Lung microvascular endothelial cell (primary cell): ENCODE data around the gene ZNF724. TPM values are rescaled to one million over a fixed set of nuclear protein-coding genes. Genes with fewer than 3 reads are reported as not detected.
"Not testable (repeated sequence)": the region's sequence is repeated elsewhere in the genome, so short reads cannot be mapped to it uniquely, and the experiment has no call there.

Experiments used
- DNase-seq, 2 donors: peaks; one replicate each; pipeline versions ENCODE4 v3.0.0 to v3.0.0-alpha.2; 2010; ENCODE audit warnings: low read depth in 2 of 2
- total RNA-seq: library from RNA; depleted of rRNA; stranded (reverse); fragments of >200 nt; gene quantifications from 2 replicates; pipeline ENCODE4 v1.2.1, GENCODE V29; 2014

ZNF724 gene
- 3.3 and 4.4 TPM in 2 replicates for total RNA-seq

DNA sequence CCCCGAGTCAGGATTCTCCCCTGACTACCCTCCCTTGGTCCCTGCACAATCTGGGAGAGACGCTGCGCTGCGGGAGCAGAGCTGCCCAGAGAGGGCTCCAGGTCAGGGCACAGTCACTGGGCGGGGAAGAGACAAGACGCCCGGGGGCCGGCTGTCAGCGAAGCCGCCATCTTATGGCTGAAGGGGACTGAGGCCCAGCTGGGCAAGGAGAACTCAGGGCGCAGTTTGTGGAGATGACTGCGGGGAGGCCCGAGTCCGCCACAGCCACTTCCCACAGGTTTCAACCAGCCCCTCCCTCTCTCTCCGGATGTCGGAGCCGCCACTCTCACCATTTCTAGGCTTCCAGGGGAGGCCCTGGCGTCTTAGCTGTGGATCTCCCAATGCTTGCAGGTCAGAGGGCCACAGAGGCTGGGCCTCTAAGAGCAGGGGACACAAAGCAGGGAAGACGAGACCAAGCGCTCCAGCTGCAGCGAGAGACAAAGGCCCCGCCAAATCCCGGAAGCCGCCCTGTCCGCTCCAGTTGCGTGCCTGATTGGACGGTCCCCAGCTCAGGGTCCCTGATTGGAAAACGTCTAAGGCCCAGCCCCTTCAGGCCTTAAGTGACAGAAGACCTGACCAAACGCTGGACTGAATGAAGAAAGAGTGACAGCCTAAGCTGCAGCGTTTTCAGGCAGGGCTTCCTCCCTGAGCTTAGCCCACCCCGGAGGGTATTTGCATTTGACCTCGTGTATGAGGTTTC lies at the start of gene ZNF724:
Gene ZNF724, minus strand, starts transcription at position 484 of the 739 bp plus-strand sequence. Its CDS starts 152 bp downstream, at position 332.
- peak; percentile 98 for DNase-seq

DNA sequence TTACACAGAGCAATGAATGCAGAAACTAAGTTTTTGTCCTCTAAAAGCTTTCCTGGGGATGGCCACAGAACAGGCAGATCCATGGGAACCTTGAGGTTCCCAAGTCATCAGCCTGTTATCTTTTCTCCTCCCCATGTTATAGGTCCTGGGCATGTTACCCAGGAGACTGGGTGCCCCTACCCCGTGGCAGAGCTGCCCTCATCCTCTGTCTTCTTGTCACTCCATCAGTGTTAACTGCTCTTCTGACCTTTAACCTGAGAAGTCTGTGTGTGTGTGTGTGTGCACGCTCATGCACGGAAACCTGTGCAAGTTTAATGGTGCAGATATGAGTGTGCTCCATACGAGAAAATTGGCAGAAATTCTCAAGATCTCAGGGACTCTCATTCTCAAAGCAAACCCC lies 43.9 kb upstream of the ZNF724 start:
- no peak for DNase-seq

DNA sequence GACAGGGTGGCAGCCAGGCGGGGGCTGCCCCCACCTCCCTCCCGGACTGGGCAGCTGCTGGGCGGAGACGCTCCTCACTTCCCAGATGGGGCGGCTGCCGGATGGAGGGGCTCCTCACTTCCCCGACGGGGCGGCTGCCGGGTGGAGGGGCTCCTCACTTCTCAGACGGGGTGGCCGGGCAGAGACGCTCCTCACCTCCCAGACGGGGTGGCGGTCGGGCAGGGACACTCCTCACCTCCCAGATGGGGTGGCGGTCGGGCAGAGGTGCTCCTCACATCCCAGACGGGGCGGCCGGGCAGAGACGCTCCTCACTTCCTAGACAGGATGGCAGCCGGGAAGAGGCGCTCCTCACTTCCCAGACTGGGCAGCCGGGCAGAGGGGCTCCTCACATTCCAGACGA lies 39.8 kb upstream of the ZNF724 start:
- DNase-seq = not testable (repeated sequence)

DNA sequence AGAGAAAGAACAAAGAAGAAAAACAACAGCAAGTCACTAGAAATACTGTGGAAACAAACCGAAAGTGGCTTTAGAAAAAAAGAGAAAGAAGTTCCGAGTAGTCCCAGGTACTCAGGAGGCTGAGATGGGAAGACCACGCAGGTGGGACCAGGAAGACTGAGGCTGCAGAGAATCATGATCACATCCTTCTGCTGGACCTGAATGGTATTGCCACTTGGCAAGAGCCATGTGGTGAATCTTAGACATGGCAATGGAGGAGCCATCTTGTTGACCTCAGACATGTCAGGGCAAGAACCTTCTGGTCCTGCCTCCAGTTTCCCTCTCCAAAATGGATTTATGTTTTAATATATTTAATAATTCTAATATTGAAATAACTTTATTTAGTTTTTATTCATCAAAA lies 37.4 kb upstream of the ZNF724 start:
- DNase-seq = no peak

DNA sequence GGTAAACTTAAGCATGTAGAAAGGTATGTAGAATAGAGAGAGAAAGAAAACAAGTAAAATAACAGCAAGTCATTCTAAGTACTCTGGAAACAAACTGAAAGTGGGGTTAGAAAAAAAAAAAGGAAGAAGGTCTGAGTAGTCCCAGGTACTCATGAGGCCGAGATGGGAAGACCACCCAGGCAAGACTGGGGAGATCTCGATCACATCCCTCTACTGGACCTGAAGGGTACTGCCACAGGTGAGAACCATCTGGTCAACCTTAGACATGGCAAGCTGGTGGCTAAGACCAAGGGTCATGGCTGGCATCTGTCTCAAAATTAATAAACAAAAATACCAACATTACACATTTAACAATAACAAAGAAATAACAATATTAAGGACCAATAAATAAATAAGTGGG lies 36.3 kb upstream of the ZNF724 start:
- no peak for DNase-seq

DNA sequence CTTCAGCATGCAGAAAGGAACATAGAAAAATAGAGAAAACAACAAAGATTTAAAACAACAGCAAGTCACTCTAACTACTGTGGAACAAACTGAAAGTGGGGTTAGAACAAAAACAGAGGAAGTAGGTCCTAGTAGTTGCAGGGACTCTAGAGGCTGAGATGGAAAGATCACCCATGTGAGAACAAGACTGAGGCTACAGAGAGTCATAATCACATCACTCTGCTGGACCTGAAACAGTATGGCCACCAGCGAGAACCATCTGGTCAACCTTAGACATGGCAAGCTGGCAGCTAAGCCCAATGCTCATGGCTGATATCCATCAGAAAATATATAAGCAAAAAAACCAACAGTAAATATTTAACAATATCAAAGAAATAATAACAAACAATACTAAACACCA lies 35.8 kb upstream of the ZNF724 start:
- no peak for DNase-seq

DNA sequence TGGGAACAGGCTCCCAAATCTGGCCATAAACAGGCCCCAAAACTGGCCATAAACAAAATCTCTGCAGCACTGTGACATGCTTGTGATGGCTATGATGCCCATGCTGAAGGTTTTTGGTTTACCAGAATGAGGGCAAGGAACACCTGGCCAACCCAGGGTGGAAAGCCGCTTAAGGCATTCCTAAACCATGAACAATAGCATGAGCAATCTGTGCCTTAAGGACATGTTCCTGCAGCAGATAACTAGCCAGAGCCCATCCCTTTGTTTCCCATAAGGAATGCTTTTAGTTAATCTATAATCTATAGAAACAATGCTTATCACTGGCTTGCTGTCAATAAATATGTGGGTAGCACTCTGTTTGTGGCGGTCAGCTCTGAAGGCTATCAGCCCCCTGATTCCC lies 35.1 kb upstream of the ZNF724 start:
- DNase-seq = not testable (repeated sequence)

DNA sequence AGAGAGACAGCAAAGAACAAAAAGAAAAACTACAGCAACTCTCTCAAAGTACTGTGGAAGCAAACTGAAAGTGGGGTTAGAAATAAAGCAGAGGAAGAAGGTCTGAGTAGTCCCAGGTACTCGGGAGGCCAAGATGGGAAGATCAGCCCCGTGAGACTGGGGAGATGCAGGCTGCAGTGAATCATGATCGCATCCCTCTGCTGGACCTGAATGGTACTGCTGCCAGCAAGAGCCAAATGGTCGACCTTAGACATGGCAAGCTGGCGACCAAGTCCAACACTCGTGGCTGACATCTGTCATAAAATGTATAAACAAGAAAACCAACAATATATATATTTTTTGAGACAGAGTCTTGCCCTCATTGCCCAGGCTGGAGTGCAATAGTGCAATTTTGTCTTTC lies 33.7 kb upstream of the ZNF724 start:
- DNase-seq = peak; percentile 38 to 54

DNA sequence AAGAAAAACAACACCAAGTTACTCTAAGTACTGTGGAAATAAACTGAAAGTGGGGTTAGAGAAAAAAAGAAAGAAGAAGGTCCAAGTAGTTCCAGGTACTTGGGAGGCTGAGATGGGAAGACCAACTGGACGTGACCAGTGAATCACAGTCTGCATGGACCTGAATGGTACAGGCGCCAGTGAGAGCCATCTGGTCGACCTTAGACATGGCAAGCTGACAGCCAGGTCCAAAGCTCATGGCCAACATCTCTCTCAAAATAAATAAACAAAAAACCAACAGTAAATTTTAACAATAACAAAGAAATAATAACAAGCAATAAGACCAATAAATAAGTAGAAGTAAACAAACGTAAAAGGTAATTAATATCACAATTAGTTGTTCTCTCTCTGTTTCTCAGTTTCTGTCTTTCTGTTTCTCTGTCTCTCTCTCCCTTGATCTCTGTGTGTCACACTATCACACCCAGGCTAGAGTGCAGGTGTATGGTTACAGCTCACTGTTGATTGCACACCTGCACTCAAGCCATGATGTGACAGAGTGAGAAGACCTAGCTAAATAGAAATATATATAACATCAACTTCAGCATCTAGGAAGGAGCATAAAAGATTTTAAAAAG lies 31.6 kb upstream of the ZNF724 start:
- no peak for DNase-seq

DNA sequence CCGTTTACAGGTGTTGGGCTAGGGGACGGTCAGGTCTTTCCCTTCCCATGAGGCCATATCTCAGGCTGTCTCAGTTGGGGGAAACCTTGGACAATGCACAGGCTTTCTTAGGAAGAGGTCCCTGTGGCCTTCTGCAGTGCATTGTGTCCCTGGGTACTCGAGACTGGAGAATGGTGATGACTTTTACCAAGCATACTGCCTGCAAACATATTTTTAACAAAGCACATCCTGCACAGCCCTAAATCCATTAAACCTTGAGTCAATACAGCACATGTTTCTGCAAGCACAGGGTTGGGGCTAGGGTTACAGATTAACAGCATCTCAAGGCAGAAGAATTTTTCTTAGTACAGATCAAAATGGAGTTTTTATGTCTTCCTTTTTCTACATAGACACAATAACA lies 27.9 kb upstream of the ZNF724 start:
- DNase-seq = not testable (repeated sequence)

DNA sequence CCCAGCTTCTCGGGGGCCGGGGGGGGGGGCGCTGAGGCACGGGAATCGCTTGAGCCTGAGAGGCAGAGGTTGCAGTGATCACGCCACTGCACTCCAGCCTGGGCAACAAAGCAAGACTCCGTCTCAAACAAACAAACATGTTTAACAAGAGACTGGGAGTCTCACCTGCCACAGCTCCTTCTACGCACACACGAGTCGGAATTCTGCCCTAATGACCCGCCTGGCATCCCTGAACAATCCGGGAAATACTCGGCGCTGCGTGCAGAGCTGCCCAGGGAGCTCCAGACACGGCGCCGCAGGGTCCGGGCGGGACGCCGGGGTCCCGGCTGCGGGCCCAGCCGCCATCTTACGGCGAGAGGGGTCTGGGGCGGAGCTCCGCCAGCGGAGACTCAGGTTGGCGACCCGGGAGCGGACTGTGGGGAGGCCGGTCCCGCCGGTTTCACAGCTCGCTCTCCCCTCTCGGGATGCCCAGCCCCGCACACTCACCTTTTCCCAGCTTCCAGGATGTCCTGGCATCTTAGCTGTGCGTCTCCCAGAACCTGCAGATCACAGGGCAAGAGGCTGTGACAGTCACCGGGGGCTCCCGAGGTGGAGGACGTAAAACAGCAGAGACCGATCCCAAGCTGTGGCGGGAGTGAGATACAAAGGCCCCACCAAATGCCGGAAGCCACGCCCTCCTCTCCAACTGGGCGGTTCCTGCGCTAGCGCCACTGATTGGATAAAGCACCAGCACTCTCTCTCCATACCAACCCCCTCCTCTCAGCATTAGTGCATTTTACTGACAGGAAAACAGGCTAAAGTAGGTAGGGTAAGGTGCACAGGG lies 23.6 kb upstream of the ZNF724 start:
- DNase-seq = peak; percentile 84 to 94

DNA sequence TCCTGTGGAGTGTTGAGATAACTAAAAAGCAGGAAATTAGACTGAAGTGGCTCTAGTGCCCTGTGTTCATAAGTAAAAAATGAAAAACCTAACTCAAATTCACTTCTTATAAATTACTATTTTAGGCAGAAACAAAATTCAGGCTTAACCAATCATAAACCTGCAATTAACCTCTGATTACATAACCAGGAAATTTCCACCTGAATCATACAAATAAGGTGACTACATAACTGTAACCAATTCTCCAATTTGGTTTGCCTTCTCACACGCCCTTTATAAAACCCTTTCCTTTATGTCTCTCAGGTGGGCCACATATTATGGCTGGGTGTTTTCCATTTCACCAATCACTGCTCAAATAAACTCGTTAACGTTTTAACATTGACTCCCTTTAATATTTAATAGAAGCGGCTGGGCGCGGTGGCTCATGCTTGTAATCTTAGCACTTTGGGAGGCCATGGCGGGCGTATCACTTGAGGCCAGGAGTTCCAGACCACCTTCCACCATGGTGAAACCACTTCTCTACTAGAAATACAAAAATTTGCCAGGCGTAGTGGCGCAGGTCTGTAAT lies 22.9 kb upstream of the ZNF724 start:
- no peak for DNase-seq

DNA sequence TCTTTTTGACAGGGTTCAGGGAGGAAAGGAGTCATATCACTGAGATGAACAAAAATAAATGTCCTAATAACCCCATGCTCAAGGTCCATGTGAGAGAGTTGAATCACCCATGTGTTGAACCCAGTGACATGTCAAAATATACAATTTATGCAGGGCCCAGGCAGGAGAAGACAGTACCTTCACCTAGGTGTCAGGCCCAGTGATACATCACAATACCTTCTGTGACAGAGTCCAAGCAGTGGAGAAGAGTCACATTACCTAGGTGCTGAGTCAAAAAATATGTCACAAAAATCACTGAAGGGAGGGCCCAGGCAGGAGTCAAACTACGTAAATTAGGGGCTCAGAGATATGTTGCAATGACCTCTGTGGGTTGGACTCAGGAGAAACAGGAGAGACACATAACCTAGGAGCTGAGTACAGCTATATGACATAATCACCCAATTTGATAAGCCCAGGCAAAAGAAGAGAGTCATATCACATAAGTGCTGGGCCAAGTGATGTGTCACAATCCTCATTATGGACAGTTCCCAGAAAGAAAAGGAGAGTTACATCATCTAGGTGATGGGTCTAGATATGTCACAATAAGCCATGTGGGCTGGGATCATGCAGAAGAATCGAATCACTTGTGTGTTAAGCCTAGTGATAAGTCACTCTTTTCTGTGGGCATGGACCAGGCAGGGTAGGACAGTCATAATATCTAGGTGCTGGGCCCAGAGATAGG lies 13.8 kb upstream of the ZNF724 start:
- no peak for DNase-seq

DNA sequence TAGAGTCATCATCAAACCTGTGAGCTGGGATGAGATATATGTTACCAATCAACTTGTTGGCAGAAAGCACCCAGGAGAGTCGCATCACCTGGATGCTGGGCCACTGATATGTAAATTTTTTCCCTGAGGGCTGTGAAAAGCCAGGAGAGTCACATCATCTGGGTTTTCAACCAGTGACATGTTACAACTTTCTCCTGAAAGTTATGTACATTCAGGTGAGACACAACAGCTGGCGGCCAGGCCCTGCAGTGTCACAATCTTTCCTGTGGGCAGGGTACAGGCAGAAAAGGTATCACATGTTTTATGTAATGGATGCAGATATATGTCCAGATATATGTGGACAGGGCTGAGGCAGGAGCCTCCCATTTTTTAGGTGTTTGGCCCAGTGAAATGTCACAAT lies 13.2 kb upstream of the ZNF724 start:
- DNase-seq = no peak

DNA sequence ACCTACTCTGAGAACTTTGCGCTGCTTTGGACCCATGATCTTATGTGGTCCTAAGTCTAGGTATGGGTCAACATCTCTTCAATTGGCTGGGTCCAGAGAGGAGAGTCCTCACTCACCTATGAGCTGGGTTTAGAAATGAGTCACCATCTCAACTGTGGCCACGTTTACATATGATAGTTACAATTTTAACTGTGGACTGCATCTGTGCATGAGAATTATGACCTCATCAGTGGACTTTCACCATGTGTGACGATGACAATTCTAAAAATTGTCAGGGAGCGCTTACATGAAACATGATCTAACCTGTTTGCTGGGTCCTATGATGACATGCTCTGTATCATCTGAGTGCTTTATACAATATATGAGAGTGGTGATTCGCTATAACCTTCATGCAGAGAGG lies 12.7 kb upstream of the ZNF724 start:
- no peak for DNase-seq

DNA sequence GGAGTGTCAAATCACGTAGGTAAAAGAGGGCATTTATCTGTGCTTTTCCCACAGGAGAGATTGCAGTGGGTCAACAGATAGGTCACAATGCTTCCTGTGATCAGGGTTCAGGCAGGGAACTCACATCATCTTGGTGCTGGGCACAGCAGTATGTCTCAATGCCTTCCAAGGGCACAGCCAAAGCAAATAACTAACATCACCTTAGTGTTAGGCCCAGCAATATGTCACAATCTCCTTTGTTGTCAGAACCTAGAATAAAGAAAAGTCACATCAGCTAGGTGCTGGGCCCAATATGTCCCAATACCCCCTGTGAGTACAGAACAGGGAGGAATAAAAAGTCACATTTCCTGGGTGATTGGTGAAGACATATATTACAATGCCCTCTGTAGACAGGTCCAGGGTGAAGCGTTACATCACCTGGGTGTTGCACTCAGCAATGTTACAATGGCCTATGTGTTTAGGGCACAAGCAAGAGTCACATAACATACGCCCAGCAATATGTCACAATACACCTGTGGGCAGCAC lies 11.4 kb upstream of the ZNF724 start:
- no peak for DNase-seq

DNA sequence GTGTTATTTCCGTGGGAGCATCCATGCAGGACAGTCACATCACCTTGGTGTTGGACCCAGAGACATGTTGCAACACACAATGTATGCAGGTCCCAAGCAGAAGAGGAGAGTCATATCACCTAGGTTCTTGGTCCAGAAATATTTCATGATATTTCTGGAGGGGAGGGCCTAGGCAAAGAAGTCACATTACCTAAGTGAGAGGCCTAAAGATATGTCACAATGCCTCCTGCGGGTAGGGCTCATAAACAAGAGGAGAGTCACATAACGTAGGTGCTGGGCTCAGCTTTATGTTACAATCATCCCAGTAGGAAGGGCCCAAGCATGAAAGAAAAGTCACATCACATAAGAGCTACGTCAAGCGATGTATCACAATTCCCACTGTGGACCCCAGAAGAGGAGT lies 10.8 kb upstream of the ZNF724 start:
- DNase-seq = no peak

DNA sequence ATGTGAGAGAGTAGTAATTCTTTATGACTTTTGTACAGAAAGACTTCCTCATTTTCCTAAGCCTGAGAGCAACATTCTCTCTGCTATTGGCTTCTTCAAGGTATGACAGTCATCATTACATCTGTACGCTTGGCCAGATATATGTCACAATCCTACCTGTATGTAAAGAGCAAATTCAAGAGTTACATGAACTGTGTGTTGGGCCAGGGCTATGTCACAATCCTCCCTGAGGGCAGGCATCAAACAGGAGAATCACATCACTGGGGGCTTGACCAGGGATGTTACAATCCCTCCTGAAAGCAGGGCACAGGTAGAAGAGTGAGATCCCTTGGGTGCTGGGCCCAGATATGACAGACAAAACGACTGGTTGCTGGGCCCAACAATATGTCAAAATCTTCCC lies 9.8 kb upstream of the ZNF724 start:
- no peak for DNase-seq

DNA sequence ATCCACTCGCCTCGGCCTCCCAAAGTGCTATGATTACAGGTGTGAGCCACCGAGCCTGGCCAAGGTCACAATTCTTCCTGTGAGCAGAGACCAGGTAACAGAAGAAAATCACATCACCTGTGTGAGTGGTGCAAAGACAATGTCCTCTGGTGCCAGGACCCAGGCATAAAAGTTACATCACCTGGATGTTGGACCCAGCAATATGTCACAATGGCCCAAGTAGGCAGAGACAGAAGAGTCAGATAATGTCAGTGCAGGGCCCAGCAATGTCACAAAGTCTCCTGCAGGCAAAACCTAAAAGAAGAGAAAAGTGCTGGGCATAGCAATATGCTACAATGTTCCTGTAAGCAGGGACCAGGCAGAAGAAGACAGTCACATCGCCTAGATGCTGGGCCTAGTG lies 5.5 kb upstream of the ZNF724 start:
- no peak for DNase-seq

DNA sequence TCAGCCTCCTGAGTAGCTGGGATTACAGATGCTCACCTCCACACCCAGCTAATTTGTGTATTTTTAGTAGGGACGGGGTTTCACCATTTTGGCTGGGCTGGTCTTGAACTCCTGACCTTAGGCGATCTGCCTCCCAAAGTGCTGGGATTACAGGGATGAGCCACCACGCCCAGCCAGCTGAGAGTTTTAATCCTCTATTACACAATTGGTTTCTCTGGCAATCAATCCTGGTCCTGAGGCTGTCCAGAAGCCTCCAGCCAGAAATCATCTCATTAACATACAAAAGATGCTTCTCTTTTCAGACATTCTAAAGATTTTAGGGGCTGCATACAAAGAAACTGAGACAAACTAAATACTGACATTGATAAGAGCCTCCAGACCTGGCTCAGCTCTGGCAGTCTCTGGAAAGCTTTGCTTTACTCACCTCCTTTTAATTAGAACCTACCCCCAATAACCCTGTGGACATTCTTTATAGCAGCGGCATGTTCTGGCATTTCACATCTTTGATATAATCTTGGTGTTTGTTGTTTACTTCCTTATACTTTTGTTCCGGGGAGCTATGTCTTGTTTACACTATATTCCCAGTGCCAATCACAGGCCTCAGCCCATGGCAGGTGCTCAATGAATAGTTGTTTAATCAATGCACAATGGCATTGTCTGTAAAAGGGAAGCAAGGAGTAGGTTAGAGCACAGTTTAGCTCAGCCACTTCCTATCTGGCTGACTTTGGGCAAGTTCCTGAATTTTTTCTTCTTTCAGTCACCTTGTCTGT lies 4.1 kb upstream of the ZNF724 start:
- no peak for DNase-seq
